ENCODE measurements around the gene SP2.
"Not testable (repeated sequence)": the region's sequence is repeated elsewhere in the genome, so short reads cannot be mapped to it uniquely, and the experiment has no call there.

SP2 gene

GRCh38 chr17:47894498-47895346, 1.3 kb upstream of the SP2 start:
- no peak for FAIRE-seq

- no peak for FAIRE-seq
These were observed 635 bp upstream of the SP2 start for GRCh38 chr17:47895347-47895855.

GRCh38 chr17:47896672-47897490, 845 bp downstream of the SP2 start:
- no peak for FAIRE-seq

- no peak for FAIRE-seq
These were observed 1.5 kb downstream of the SP2 start for GRCh38 chr17:47897561-47897960.

DNA sequence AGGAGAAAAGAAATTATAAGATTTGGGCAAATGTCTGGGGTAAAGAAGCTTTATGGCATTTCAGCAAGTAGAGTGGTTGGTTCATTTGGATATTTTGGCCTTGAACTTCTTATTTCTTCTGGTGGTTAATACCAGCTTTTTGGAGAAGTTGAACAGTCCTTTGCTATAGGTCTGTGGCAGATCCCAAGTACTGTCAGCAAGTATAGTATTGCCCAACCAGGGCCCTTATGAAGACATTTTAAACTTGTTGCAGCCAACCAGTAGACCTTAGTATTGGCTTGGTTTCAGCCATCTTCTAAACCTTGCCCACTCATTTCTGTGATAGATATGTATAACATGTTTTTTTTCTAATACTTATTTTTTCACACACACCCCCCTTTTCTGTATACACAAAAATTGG, 2.2 kb downstream of the SP2 start:
- no peak for FAIRE-seq

GRCh38 chr17:47899643-47900042, 3.6 kb downstream of the SP2 start:
- no peak for FAIRE-seq

DNA sequence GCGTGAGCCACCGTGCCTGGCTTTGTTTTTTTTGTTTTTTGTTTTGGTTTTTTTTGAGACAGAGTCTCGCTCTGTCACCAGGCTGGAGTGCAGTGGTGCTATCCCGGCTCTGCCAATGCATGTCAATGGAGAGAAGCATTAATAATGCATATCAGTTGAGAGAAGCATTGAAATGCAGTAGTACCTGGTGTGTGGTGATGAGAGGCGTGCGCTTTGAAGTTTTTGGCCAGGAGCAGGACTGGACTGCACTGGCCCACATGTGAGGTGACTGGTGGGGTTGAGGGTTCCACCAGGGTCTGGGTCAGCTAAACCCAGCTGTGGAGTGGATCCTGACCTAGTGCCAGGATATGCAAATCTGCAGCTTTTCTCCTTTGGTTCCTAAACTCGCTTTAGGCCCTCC, 5.4 kb downstream of the SP2 start:
- no peak for FAIRE-seq

- FAIRE-seq: no peak
These were observed 6.2 kb downstream of the SP2 start for GRCh38 chr17:47902039-47902744.

- FAIRE-seq: no peak
These were observed 9.2 kb downstream of the SP2 start for GRCh38 chr17:47905221-47905733.

- no peak for FAIRE-seq
These were observed 10.4 kb downstream of the SP2 start for GRCh38 chr17:47906443-47906842.

GRCh38 chr17:47907932-47908562, 12.0 kb downstream of the SP2 start:
- no peak for FAIRE-seq

GRCh38 chr17:47913050-47913449, 17.0 kb downstream of the SP2 start:
- FAIRE-seq: no peak

DNA sequence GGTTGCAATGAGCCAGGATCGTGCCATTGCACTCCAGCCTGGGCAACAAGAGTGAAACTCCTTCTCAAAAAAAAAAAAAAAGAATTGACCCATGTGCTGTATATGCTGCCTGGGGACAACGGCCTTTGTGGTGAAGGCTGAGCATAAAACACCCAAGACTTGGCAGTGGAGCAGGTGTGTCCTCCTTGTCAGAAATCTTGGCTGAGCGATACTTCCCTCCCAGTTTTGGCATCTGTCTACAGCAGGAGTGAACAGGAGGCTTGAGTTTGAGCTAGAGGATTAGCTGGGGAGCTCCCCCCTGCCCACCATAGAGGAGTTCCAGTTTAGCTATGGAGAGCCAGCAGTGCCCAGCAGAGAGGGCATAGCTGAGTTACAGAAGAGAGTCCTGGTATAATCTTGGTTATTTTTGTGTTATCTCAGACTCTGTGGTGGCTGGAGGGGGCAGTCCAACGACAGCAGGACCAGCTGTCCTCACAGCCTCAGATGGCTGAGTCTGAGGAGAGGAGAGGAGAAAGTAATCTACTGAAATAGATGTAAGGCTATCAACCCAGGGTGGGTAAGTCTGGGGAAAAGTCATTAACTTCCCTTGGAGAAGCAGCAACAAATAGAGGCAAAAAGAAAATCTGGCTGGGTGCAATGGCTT, 18.4 kb downstream of the SP2 start:
- no peak for FAIRE-seq

DNA sequence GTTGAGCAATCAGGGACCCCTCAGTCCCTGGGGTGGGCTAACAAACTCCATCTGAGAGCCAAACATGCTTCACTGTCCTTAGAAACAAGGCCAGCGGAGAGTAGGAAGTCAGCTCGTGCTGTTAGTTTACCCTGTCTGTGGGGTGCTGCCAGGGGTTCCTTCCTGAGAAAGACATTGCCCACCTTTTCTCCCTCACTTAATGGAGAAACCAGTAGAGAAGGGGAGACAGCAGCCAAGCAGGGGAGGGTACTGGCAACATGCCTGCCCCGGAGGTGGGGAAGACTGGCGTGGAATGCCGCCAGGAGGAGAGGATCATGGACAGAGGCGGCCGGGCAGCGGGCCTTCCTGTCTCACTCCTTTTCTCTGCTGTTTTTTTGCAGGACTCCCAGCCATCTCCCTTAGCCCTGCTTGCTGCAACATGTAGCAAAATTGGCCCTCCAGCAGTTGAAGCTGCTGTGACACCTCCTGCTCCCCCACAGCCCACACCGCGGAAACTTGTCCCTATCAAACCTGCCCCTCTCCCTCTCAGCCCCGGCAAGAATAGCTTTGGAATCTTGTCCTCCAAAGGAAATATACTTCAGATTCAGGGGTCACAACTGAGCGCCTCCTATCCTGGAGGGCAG, 19.9 kb downstream of the SP2 start:
- no peak for FAIRE-seq

DNA sequence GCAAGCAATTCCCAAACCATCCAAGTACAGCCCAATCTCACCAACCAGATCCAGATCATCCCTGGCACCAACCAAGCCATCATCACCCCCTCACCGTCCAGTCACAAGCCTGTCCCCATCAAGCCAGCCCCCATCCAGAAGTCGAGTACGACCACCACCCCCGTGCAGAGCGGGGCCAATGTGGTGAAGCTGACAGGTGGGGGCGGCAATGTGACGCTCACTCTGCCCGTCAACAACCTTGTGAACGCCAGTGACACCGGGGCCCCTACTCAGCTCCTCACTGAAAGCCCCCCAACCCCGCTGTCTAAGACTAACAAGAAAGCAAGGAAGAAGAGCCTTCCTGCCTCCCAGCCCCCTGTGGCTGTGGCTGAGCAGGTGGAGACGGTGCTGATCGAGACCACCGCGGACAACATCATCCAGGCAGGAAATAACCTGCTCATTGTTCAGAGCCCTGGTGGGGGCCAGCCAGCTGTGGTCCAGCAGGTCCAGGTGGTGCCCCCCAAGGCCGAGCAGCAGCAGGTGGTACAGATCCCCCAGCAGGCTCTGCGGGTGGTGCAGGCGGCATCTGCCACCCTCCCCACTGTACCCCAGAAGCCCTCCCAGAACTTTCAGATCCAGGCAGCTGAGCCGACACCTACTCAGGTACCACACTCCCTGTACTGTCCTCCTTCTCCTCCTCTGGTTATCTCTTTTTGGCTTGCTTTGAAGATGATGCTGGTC, 20.6 kb downstream of the SP2 start:
- no peak for FAIRE-seq

DNA sequence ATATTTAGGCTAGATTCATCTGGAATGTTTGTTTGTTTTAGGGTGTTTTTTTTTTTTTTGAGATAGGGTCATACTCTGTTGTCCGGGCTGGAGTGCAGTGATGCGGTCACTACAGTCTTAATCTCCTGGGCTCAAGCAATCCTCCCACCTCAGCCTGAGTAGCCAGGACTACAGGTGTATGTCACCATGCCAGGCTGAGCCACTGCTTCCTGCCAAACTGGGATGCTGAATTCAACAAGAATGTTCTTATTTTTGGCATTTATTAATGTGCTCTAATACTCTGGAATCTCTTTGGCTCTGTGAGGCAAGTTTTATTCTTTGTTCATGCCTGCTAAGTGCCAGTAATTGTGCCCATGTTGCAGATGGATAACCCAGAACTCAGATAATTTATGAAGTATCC, 21.5 kb downstream of the SP2 start:
- FAIRE-seq: no peak

- FAIRE-seq: no peak
These were observed 22.0 kb downstream of the SP2 start for GRCh38 chr17:47918006-47918405.

- FAIRE-seq: no peak
These were observed 23.0 kb downstream of the SP2 start for GRCh38 chr17:47918991-47919390.

GRCh38 chr17:47919889-47920288, 23.9 kb downstream of the SP2 start:
- not testable (repeated sequence) for FAIRE-seq

DNA sequence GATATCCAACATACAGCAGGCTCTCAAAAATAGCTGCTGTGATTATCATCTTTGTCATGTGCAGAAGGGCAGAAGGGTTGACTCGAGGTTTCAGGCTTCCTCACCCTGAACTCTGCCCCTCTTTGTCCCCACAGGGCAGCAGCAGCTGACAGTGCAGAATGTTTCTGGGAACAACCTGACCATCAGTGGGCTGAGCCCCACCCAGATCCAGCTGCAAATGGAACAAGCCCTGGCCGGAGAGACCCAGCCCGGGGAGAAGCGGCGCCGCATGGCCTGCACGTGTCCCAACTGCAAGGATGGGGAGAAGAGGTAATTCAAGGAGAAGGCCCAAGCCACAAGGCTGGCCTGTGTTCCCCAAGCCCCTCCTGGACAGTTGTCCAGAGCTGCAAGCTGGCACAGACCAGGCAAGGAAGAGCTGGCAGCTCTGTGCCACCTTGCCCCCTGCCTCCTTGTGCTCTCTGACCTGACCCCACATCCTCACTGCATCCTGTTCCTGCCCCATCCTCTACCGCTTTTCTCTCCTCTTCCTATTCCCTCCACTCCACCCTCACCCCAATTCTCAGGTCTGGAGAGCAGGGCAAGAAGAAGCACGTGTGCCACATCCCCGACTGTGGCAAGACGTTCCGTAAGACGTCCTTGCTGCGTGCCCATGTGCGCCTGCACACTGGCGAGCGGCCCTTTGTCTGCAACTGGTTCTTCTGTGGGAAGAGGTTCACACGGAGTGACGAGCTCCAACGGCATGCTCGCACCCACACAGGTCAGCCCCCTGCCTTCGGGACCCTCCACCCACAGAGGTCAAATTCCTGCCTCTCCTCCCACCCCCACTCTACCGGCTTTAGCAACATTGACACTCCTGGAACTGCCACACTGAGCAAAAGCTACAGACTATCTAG, 29.0 kb downstream of the SP2 start:
- no peak for FAIRE-seq
